HG02588 (cell line): ENCODE data around the gene COL6A1.
"Not testable (repeated sequence)": the region's sequence is repeated elsewhere in the genome, so short reads cannot be mapped to it uniquely, and the experiment has no call there.

Experiments used
- ATAC-seq: cut with Tn5 transposase; IDR thresholded peaks from one replicate; pipeline ENCODE4 v1.9.1; 2021; ENCODE audit warnings: mild to moderate bottlenecking, moderate library complexity; ENCODE audit not compliant: unreplicated experiment

Gene COL6A1

DNA sequence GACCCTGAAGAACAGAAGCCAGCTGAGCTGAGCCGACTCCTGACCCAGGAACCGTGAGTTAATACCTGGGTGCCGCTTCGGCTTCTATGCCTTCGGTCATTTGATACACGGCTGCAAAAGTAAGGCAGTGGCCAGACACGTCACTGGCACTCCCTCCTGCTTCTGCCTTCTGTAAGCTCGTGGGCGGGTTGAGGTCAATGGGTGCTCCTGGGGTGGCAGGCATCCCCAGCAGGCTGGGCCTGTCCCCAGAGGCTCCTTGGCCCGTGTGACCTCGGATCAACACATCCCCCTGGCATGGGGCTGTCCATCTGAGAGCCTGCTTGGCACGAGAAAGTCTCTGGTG is 35.7 kb upstream of the COL6A1 start:
- ATAC-seq, result no peak

DNA sequence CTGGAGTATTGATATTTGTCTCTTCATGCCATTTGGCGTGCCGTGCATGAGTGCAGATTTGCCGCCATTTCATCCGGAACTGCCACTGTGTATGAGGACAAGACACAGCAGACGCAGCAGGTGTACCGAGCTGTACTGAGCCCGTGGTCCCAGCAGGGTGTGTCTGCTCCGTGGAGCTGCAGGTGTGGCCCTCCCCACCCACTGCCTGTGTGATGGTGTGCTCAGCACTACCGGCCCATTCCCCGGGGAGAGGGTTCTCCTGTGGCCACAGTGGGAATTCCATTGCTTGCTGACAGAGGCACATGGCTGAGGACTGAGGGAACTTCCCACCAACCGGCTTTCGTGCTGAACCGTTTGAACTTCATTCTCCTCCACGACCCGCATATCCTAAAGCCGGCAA is 34.3 kb upstream of the COL6A1 start:
- ATAC-seq, result no peak

DNA sequence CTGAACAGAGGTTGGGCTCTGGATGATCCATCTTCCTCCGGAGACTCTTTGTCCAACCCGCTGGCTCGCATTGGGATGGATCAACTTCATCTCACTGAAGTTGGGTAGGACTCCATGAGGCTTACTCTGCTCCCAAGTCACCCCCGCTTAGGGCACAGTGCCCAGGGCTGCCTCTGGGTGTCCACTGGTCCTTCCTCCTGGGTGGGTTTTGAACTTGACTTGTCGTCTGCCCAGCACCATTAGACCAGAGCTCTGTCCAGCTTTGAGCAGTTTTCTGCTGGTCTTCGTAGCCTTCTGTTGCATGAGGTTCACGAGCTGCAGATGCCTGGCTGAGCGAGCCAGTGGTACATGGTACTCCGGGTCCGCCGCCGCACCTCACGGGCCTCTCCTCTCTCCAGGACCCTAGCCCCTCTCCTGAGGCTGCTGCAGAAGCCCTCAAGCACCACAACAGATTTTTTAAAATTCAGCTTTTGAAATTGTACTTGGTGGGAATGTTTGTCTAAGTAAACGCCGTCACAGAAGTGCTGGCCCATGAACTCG is 33.8 kb upstream of the COL6A1 start:
- ATAC-seq, result no peak

DNA sequence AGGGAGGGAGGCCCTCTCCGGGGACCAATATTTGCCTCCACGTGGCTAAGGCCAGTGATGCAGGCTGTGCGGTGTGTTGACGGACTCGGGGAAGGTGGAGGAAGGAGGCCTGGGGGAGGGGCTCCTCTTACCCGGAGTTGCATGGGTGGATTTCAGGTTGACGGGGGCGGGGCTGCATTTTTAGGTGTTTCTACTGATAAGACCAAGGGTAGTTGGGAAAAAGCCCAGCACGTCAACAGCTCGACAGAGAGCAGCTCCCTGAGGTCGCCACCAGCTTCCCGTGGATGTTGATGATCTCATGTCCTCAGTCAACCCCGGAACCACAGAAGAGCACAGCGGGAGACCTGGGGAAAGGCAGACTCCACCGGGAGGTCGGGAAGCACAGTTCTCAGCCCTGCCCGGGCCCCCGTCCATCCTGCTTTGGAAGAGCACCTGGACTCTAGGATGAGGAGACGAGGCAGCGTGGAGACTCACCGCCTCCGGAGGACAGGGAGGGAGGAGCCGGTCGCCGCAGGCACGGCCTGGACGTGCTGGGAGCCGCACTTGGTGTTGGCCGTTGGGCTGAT is 32.9 kb upstream of the COL6A1 start:
- ATAC-seq, result no peak

DNA sequence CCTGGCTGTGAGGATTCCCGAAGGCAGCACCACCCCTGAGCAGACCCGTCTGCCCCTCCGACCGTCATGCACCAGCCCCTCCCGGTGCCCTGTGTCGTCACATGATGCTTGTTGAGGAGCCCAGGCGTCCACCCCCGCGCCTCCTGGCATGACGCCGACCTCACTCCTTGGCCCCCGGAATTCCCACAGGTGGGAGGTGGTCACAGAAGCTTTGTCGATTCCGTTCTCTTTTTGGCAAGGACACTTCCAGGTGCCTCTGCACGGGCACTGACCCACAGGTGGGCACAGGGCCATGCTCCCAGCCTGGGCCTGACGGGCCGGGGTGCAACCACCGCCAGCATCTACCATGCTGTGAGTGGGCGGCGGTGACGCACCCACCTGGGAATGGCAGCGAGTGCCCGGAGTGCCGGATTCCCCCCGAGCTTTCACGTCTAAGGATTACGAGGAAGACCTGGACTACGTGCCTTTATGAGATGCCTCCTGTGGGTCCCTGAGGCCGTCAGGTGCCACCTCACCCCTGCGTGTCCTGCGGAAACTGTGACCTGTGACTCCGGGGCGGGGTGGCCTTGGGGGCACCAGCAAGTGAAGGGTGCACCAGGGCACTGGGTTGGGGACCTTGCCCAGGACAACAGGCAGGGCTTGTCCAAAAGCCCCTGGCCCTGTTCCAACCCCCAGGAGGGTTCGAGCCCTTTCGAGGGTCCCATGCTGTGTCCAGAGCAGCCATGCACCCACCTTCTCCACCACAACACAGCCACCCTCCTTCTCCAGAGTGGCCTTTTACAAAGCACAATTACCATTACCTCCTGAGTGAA is 31.4 kb upstream of the COL6A1 start:
- no peak for ATAC-seq

DNA sequence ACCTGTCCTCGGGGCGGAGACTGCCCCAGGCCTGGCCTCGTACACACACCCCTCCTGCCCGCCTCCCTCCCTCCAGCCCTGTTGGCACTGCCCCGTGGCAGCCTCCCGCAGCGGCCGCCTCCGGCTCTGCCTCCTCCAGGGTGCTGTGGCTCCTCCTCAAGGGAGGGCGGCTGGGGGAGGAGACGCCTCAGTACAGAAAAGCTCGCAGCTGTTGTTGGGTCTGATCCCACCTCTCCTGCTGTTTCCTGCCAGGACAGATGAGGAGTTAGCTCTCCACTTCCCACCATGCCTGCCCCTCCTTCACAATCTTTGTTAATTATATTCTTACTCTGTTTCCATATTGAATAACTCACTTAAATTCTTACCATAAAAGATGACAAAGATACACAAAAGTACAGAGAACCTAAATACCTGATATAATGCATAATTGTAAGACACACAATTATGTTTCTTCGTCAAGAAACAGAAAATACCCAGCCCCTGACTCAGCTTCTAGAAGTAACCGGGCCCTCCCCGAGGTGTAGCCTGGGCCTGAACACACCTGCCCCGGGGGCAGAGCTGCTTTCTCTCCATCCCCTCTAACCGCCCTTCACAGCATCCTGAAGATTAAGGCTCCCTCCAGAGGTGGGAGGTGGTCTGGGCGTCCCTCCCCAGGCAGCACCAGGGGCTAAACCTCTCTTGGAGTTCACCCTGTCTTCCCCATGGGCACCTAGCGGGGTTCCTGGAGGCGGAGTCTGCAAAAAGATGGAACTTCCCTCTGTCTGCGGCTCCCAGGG is 30.6 kb upstream of the COL6A1 start:
- ATAC-seq, result no peak

DNA sequence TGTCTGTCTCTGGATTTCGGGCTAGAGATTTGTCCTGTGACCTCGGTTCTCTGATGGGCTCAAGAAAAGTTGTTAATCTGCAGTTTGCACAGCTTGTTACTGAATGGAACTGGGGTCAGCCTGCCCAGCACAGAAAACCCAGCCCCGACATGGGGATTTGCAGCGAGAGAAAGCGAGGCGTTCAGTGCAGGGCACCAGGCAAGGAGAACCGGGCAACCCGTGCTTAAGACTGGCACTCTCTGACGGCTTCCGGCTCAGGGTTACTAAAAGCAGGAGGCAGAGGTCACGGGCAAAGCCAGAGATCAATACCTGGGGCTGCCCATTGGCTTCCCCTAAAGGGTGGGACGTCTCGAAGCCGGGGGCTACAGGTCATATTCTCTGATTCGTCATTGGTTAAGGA is 29.9 kb upstream of the COL6A1 start:
- ATAC-seq, result no peak

DNA sequence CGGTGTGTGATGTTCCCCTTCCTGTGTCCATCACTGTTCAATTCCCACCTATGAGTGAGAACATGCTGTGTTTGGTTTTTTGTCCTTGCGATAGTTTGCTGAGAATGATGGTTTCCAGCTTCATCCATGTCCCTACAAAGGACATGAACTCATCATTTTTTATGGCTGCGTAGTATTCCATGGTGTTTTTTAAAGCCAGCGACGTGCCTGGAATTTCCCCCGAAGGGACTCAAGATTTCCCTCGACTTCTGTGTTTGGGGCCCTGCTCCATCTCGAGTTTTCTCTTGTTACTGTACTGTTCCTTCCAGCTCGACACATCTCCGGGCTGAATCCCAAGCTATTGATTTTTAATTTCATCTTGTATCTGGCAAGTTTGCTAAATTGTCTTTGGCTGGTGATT is 29.0 kb upstream of the COL6A1 start:
- not testable (repeated sequence) for ATAC-seq

DNA sequence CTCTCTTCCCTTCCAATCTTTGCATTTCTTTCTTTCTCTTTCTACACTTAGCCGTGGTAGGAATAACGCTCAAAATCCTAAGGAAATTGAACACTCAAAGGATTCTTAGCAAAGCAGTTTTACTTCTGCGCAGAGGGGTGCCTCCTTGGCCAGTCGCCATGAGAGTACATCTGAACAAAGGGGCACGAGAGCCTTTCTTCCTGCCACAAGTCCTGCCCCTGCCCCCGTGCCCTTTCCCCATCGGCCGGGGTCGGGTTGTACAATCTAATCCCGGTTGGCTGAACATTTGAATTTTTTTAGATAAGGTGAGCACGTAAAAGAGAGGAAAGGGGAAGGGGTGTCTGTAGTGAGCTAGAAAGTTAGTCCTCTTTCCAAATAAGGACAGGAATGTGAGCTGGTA is 28.6 kb upstream of the COL6A1 start:
- ATAC-seq, result no peak

DNA sequence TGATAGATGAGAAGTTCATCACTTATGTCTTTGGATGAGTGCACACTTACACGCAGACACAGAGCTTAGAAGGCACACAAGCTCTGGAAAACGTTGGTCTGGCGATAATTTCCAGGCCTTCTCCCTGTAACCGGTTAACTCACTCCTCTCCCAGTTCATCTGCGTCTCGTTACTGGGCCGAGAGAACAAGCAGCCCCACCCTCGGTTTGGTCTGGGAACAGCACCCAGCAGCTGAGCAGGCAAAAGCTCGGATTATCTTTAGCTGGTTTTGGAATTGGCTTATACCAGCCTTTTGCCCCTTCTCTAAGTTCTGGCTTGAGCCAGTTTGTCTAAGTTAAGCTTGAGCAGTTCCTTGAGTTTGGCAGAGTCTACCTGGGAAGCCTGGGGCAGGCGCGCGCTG is 27.3 kb upstream of the COL6A1 start:
- no peak for ATAC-seq

DNA sequence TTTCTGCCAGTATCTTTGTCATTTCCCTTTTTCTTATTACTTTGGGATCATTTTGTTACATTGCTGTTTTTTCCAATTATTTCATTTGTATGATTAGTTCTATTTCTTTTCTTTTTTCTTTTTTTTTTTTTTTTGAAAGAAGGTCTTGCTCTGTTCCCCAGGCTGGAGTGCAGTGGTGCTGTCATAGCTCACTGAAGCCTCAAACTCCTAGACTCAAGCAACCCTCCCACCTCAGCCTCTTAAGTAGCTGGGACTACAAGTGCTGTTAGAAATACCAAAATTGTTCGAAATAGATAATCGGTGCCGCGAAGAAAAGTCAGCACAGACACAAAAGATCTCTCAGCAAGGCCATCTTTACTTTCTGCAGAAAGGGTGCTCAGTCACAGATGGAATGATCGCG is 26.6 kb upstream of the COL6A1 start:
- ATAC-seq, result no peak

DNA sequence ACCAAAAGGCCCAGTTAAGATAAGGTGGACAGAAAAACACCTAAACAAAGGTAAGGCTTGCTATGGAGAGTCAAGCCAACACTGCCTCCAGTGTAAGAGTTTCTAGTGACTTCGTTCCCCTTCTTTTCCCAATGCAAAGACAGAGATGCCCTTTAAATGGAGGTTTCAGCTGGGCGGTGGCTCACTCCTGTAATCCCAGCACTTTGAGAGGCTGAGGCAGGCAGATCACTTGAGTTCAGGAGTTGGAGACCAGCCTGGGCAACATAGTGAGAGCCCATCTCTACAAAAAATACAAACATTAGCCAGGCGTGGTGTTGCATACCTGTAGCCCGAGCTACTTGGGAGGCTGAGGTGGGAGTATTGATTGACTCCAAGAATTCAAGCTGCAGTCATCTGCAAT is 24.0 kb upstream of the COL6A1 start:
- ATAC-seq, result no peak

DNA sequence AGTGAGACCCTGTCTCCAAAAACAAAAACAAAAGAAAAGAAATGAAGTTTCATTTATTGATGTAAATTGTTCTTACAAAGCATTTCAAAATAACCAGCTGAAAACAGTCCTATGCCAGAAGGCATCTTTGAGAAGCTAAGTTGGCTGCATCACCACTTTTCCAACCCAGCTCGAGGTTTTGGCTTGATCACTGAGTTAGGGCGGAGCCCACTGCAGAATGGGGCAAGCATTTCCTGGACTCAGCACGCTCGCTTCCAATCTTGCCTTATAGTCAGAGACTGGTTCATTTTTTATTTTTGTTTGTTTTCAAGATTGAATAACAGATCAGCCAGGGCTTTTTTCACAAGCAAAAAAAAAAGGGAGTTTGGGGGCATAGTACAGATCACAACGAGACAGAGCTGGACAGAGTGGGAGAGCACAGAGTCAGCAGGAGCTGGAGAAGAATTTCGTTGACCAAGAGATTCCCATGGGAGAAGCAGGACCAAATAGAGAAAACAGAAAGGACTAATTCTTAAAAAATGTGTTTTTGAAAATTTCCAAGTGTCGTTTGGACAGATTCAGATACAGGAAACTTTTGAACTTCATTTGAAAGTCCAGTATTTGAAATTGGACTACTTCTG is 23.5 kb upstream of the COL6A1 start:
- ATAC-seq, result no peak

DNA sequence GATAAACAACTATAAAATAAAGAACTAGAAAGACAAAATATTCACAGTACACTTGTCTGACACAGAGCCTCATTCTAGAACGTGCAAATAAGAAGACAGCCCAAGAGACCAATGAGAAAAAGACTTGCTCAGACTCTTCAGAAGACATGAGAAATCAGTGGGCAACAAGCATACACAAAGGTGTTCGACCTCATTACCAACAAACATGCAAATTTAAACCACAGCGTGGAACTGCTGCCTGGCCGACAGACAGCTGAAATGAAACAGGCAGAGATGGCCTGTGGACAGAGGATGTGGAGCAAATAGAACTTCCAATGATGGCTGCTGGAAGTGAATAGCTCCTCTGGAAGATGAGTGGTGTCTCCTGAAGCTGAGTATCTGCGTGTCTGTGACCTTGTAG is 22.4 kb upstream of the COL6A1 start:
- ATAC-seq, result no peak

DNA sequence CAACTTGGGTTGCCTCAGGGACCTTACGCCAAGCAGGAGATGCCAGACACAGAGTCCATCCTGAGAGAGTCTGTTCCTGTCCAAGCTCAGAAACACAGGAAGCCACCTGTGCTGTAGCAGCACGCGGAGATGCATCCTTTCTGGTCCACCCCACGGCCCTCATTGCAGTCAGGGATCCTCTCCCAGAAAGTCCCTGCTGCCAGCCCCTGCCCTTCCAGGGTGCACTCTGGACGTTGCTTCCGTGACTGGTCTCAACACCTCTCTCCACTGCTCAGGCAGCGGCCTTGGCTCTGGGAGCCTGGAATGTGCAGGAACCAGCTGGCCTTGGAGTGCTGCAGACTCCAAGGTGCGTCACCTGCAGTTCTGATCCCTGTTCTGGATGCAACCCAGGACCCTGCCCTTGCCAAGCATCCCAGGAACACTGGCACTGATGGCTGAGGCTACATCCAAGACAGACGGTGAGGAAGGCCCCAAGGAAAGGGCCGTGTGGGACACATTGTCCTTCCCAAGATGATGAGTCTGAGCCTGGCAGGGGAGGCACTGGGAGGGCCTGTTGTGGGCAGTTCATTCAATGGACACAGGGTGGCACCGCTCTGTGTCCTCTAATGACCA is 21.7 kb upstream of the COL6A1 start:
- ATAC-seq, result no peak

DNA sequence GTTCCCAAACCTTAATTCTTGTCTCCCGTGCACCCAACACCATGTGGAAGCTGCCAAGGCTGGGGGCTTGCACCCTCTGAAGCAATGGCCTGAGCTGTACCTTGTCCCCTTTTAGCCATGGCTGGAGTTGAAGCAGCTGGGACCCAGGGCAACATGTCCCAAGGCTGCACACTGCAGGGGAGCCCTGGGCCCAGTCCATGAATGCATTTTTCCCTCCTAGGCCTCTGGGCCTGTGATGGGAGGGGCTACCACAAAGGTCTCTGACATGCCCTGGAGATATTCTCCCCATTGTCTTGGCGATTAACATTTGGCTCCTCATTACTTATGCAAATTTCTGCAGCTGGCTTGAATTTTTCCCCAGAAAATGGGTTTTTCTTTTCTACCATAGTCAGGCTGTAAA is 20.2 kb upstream of the COL6A1 start:
- ATAC-seq, result not testable (repeated sequence)

DNA sequence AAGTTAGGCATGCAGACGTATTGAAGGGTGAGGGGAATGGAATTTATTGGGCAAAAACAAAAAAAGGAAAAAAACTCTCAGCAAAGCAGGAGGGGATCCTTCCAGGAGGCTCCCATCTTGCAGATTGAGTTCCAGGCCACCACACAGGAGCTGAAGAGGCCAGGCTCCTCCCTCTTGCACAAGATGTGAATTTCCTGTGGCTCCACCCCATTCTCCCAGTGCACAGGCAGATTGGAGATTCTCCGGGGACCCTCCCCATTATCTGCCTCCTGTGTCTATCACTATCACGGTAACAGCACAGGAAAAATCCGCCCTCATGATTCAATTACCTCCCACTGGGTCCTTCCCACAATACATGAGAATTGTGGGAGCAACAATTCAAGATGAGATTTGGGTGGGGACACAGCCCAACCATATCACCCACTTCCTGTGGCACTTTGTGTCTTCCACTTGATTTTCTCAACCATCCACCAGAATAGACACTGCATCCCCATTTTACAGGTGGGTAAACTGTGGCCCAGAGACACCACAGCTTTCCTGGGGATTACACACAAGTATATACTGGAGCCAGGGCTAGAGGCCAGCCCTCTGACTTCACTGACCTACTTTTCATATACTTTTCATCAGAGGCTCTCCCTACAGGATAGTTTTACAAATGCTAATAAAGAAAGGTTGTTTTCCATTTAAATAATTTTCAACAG is 18.9 kb upstream of the COL6A1 start:
- no peak for ATAC-seq

DNA sequence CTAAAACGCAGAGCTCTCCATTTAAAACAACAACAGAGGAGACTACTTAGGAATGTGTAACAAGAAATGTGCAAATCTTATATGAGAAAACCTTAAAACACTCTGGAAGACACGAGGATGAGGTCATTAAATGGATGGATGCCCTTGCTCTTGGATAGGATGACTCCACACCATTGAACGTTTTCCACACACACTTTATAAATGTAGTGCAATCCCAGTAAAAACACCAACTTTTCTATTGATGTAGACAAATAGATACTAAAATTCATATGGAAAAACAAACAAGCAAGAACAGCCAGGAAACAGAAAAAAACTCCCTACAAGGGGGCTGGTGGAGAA is 18.4 kb upstream of the COL6A1 start:
- no peak for ATAC-seq

DNA sequence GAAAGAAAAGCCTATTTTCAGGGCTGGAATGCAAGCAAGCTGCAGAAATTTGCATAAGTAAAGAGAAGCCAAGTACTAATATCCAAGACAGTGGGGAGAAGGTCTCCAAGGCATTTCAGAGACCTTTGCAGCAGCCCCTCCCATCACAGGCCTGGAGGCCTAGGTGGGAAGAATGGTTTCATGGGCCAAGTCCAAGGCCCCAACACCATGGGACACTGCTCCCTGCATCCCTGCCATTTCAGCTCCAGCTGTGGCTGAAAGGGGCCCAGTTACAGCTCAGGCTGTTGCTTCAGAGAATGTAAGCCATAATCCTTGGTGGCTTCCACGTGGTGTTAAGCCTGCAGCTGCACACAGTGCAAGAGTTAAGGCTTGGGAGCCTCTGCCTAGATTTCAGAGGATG is 16.9 kb upstream of the COL6A1 start:
- no peak for ATAC-seq

DNA sequence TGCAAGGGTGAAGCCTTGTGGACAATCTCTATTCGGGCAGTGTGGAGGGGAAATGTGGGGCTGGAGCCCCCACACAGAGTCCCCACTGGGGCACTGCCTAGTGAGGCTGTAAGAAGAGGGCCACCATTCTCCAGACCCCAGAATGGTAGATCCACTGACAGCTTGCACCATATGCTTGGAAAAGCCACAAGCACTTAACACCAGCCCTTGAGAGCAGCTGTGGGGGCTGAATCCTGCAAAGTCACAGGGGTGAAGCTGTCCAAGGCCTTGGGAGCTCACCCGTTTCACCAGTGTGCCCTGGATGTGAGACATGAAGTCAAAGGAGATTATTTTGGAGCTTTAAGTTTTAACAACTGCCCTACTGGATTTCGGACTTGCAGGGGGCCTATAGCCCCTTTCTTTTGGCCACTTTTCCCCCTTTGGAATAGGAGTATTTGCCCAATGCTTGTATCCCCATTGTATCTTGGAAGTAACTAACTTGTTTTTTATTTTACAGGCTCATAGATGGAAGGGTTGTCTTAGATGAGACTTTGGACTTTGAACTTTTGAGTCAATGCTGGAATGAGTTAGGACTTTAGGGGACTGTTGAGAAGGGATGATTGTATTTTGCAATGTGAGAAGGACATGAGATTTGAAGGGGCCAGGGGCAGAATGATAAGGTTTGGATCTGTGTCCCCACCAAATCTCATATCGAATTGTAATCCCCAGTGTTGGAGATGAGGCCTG is 16.3 kb upstream of the COL6A1 start:
- ATAC-seq, result no peak
